ENCODE results near the gene SAE1. TPM values are rescaled to one million over a fixed set of nuclear protein-coding genes. Genes with fewer than 3 reads are reported as not detected.

The SAE1 gene
- total RNA-seq, 1 experiment from 2014 or later: 234 TPM

GRCh38 chr19:47089767-47090350, 40.8 kb upstream of the SAE1 start:
- no peaks in the 10 kb centered on the region for H3K9me3 Mint-ChIP-seq
- WGBS (ENCODE audit: extremely low coverage, insufficient read length, low lambda C conversion rate): no CpG with 5 or more reads among the region's 21 CpGs

More at GRCh38 chr19:47089767-47090350, 40.8 kb upstream of the SAE1 start:
- no peak overlapping the region for H3K14ac ChIP-seq (ENCODE audit: insufficient read depth, low read length)
- no peak overlapping the region for H3T11ph ChIP-seq (ENCODE audit: low read length)
- Mint-ChIP-seq H3K4me1 (peaks cover 0 to 6% of the 10 kb centered on the region in 2 experiments; a peak in 1 of 4 replicates), H3K27me3 (ENCODE audit: low read depth) (no peaks in the 10 kb centered on the region), H3K4me3 (no peak overlapping the region), H3K36me3 (ENCODE audit: insufficient read depth in 1 of 3, low read depth in 3 of 3) (peaks cover 54 to 87% (median 82%) of the 10 kb centered on the region in 3 experiments), H3K27ac (peak overlapping the region in 2 of 3 experiments; percentile 30 to 32; a peak in 1 of 7 replicates)
- H2BK12ac ChIP-seq (ENCODE audit: insufficient read length, low read depth, low read length): no peak overlapping the region
- no peaks in the 10 kb centered on the region for H3K9me3 ChIP-seq (ENCODE audit: control insufficient read depth, low read depth, low read length)
- H2BK15ac ChIP-seq (ENCODE audit: low read depth, low read length): no peak overlapping the region
- TF ChIP-seq CTCF (conservative IDR thresholded peaks at IDR 0.05): no peak
- no peak overlapping the region for H4K8ac ChIP-seq (replicated peaks; ENCODE audit: insufficient read length, low read depth, low read length)
- H3K79me2 ChIP-seq (ENCODE audit: insufficient read depth, low read length): no peaks in the 10 kb centered on the region
- H3K23ac ChIP-seq (ENCODE audit: insufficient read length, low read depth, low read length): no peak overlapping the region
- H4K91ac ChIP-seq (ENCODE audit: insufficient read length, low read depth, low read length): no peak overlapping the region
- H4K5ac ChIP-seq (ENCODE audit: insufficient read length, low read depth, low read length): no peak overlapping the region
- no peak overlapping the region for H3K4ac ChIP-seq (ENCODE audit: low read depth, low read length)
- no peak overlapping the region for H3K56ac ChIP-seq (ENCODE audit: insufficient read length, low read depth, low read length)
- H3K4me2 ChIP-seq (ENCODE audit: insufficient read depth, insufficient read length, low read length): no peak overlapping the region
- no peak overlapping the region for H2AK5ac ChIP-seq (ENCODE audit: insufficient read length, low read length)
- no peak overlapping the region for H2BK20ac ChIP-seq (ENCODE audit: low read depth, low read length, poor library complexity, severe bottlenecking)
- no peaks in the 10 kb centered on the region for H3K23me2 ChIP-seq (ENCODE audit: insufficient read length, low read depth, low read length, poor library complexity, severe bottlenecking)
- peaks cover under 1% of the 10 kb centered on the region for H3K79me1 ChIP-seq (ENCODE audit: insufficient read depth, low read depth, low read length, poor library complexity, severe bottlenecking)
- H3K27me3 ChIP-seq (ENCODE audit: insufficient read depth, low read length): no peaks in the 10 kb centered on the region
- no peaks in the 10 kb centered on the region for H4K20me1 ChIP-seq (ENCODE audit: control insufficient read depth, insufficient read depth, insufficient read length)
- no peak for DNase-seq
- no peak overlapping the region for H2BK120ac ChIP-seq (ENCODE audit: low read depth, low read length, poor library complexity, severe bottlenecking)
- H3K9ac ChIP-seq (ENCODE audit: extremely low read depth, insufficient read length, low read length): no peak overlapping the region
- no peak overlapping the region for H2BK5ac ChIP-seq (ENCODE audit: insufficient read length, low read length)
- H3K18ac ChIP-seq (ENCODE audit: insufficient read length, low read depth, low read length): no peak overlapping the region
- H3K4me1 ChIP-seq (ENCODE audit: insufficient read depth, low read length): no peaks in the 10 kb centered on the region; the same call in 1 of the 2 replicates
- no peak overlapping the region for H3K27ac ChIP-seq (ENCODE audit: insufficient read length, low read depth, low read length)
- H2AFZ ChIP-seq (ENCODE audit: low read length): no peak overlapping the region

All from H9 (cell line).